ENCODE measurements around the gene WFDC5. TPM values are rescaled to one million over a fixed set of nuclear protein-coding genes. Genes with fewer than 3 reads are reported as not detected.
A peak's percentile ranks its signal among the peaks of the same experiment; 100 is the strongest.

Gene WFDC5
- total RNA-seq, 1 donor: not detected

DNA sequence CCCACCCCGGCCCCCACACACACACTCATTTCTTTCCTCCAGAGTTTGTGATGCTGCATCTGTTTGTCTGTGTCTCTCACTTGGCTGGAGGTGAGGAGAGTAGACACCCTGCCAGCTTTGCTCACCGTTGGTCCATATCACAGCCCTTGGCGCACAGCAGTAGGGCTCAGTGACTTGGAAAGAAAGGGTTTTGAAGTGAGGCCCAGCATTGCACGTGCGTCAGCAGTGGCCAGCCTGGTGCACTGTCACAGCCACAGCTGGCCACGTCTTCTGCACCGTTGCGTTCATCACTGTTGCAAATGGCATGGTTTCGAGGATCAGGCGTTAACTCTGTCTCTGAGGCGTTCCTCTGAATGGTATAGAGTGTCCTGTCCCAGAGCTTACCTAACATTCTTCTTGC is 3.7 kb downstream of the WFDC5 start:
- no peaks in the 10 kb centered on the region for H4K20me1 ChIP-seq (ENCODE audit: insufficient read depth, low read length)
- H3K79me2 ChIP-seq (ENCODE audit: insufficient read depth, low read length): no peaks in the 10 kb centered on the region
- peaks cover 12% of the 10 kb centered on the region for H3K27me3 ChIP-seq (ENCODE audit: insufficient read depth, low read length)
- H3K27ac ChIP-seq (ENCODE audit: low read depth, low read length): no peak overlapping the region
- H3K4me2 ChIP-seq (ENCODE audit: insufficient read depth, low read length): no peak overlapping the region
- H3K4me1 ChIP-seq (ENCODE audit: insufficient read depth, low read length): no peaks in the 10 kb centered on the region
- H3K36me3 ChIP-seq (ENCODE audit: insufficient read depth, low read length): no peaks in the 10 kb centered on the region
- TF ChIP-seq, protein P1, sequence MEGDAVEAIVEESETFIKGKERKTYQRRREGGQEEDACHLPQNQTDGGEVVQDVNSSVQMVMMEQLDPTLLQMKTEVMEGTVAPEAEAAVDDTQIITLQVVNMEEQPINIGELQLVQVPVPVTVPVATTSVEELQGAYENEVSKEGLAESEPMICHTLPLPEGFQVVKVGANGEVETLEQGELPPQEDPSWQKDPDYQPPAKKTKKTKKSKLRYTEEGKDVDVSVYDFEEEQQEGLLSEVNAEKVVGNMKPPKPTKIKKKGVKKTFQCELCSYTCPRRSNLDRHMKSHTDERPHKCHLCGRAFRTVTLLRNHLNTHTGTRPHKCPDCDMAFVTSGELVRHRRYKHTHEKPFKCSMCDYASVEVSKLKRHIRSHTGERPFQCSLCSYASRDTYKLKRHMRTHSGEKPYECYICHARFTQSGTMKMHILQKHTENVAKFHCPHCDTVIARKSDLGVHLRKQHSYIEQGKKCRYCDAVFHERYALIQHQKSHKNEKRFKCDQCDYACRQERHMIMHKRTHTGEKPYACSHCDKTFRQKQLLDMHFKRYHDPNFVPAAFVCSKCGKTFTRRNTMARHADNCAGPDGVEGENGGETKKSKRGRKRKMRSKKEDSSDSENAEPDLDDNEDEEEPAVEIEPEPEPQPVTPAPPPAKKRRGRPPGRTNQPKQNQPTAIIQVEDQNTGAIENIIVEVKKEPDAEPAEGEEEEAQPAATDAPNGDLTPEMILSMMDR (IDR thresholded peaks at IDR 0.05; ENCODE audit: extremely low read depth, low read depth, low read length): no peak
- no peak overlapping the region for H2AFZ ChIP-seq (ENCODE audit: low read length)
- H3K4me3 ChIP-seq (ENCODE audit: insufficient read depth, low read length): no peak overlapping the region
- no peak for DNase-seq (ENCODE audit: insufficient read length, low spot score, missing footprints)
- no peaks in the 10 kb centered on the region for H3K9me3 ChIP-seq (ENCODE audit: low read depth, low read length)

- TF ChIP-seq, protein P1 (IDR thresholded peaks at IDR 0.05; ENCODE audit: extremely low read depth, low read depth, low read length): no peak
- Histone ChIP-seq H3K79me2 (ENCODE audit: insufficient read depth, low read length) (no peaks in the 10 kb centered on the region), H3K27me3 (ENCODE audit: insufficient read depth, low read length) (peaks cover 5% of the 10 kb centered on the region), H3K36me3 (ENCODE audit: insufficient read depth, low read length) (no peaks in the 10 kb centered on the region), H3K4me2 (ENCODE audit: insufficient read depth, low read length) (no peak overlapping the region), H2AFZ (ENCODE audit: low read length) (no peak overlapping the region), H3K27ac (ENCODE audit: low read depth, low read length) (no peak overlapping the region), H4K20me1 (ENCODE audit: insufficient read depth, low read length) (no peaks in the 10 kb centered on the region), H3K4me3 (ENCODE audit: insufficient read depth, low read length) (no peak overlapping the region), H3K9me3 (ENCODE audit: low read depth, low read length) (no peaks in the 10 kb centered on the region), H3K4me1 (ENCODE audit: insufficient read depth, low read length) (peaks cover 1% of the 10 kb centered on the region)
- DNase-seq (ENCODE audit: insufficient read length, low spot score, missing footprints): no peak
Observed at GRCh38 chr20:45110301-45110700, 4.7 kb downstream of the WFDC5 start.

- Histone ChIP-seq H3K4me2 (ENCODE audit: insufficient read depth, low read length) (no peak overlapping the region), H4K20me1 (ENCODE audit: insufficient read depth, low read length) (no peaks in the 10 kb centered on the region), H3K9me3 (ENCODE audit: low read depth, low read length) (no peaks in the 10 kb centered on the region), H2AFZ (ENCODE audit: low read length) (no peak overlapping the region), H3K27me3 (ENCODE audit: insufficient read depth, low read length) (no peaks in the 10 kb centered on the region), H3K79me2 (ENCODE audit: insufficient read depth, low read length) (no peaks in the 10 kb centered on the region), H3K27ac (ENCODE audit: low read depth, low read length) (no peak overlapping the region), H3K36me3 (ENCODE audit: insufficient read depth, low read length) (no peaks in the 10 kb centered on the region), H3K4me1 (ENCODE audit: insufficient read depth, low read length) (peaks cover 8% of the 10 kb centered on the region), H3K4me3 (ENCODE audit: insufficient read depth, low read length) (no peak overlapping the region)
- TF ChIP-seq, protein P1 (IDR thresholded peaks at IDR 0.05; ENCODE audit: extremely low read depth, low read depth, low read length): no peak
- DNase-seq (ENCODE audit: insufficient read length, low spot score, missing footprints): peak; percentile 60
Observed at GRCh38 chr20:45109634-45110033, 5.3 kb downstream of the WFDC5 start.

GRCh38 chr20:45105317-45105716 is 9.7 kb downstream of the WFDC5 start:
- H3K4me1 ChIP-seq (ENCODE audit: insufficient read depth, low read length): peaks cover 19% of the 10 kb centered on the region
- peak overlapping the region; percentile 52 for H3K4me2 ChIP-seq (ENCODE audit: insufficient read depth, low read length)
- no peaks in the 10 kb centered on the region for H3K79me2 ChIP-seq (ENCODE audit: insufficient read depth, low read length)
- H3K9me3 ChIP-seq (ENCODE audit: low read depth, low read length): no peaks in the 10 kb centered on the region
- no peak overlapping the region for H2AFZ ChIP-seq (ENCODE audit: low read length)
- no peak overlapping the region for H3K4me3 ChIP-seq (ENCODE audit: insufficient read depth, low read length)
- no peaks in the 10 kb centered on the region for H3K27me3 ChIP-seq (ENCODE audit: insufficient read depth, low read length)
- peak overlapping the region; percentile 21 for H3K27ac ChIP-seq (ENCODE audit: low read depth, low read length)
- no peaks in the 10 kb centered on the region for H4K20me1 ChIP-seq (ENCODE audit: insufficient read depth, low read length)
- no peak for DNase-seq (ENCODE audit: insufficient read length, low spot score, missing footprints)
- TF ChIP-seq, protein P1 (IDR thresholded peaks at IDR 0.05; ENCODE audit: extremely low read depth, low read depth, low read length): no peak
- H3K36me3 ChIP-seq (ENCODE audit: insufficient read depth, low read length): no peaks in the 10 kb centered on the region
